Ishikawa (cell line): ENCODE measurements around the gene PCED1A.

Source experiments
- CEBPB ChIP-seq: IDR thresholded peaks from 2 replicates; pipeline ENCODE4 v1.6.1; 2012
- CREB1 ChIP-seq: IDR thresholded peaks from 2 replicates; pipeline ENCODE4 v1.6.1; 2012; ENCODE audit warnings: low read depth
- EGR1 ChIP-seq: IDR thresholded peaks from 2 replicates; pipeline ENCODE4 v1.6.1; 2012
- EP300 ChIP-seq: IDR thresholded peaks from 2 replicates; pipeline ENCODE4 v1.6.1; 2012; ENCODE audit warnings: borderline replicate concordance
- FOXM1 ChIP-seq: IDR thresholded peaks from 2 replicates; pipeline ENCODE4 v1.6.1; 2012; ENCODE audit warnings: low read depth, borderline replicate concordance
- NFIC ChIP-seq: IDR thresholded peaks from 2 replicates; pipeline ENCODE4 v1.6.1; 2012
- RAD21 ChIP-seq: IDR thresholded peaks from 2 replicates; pipeline ENCODE4 v1.6.1; 2012; ENCODE audit warnings: low read depth
- TAF1 ChIP-seq: IDR thresholded peaks from 2 replicates; pipeline ENCODE4 v1.6.1; 2012; ENCODE audit warnings: low read depth, mild to moderate bottlenecking
- TCF12 ChIP-seq: IDR thresholded peaks from 2 replicates; pipeline ENCODE4 v1.6.1; 2012; ENCODE audit warnings: low read depth
- TEAD4 ChIP-seq: IDR thresholded peaks from 2 replicates; pipeline ENCODE4 v1.6.1; 2012
- YY1 ChIP-seq: IDR thresholded peaks from 2 replicates; pipeline ENCODE4 v1.6.1; 2012; ENCODE audit warnings: low read depth
- ZBTB7A ChIP-seq: IDR thresholded peaks from 2 replicates; pipeline ENCODE4 v1.6.1; 2012; ENCODE audit warnings: low read depth
- TF ChIP-seq, protein P1 (sequence below): IDR thresholded peaks from 2 replicates; pipeline ENCODE4 v1.6.1; 2012; ENCODE audit warnings: low read depth, mild to moderate bottlenecking
- TF ChIP-seq, protein P2 (sequence below): IDR thresholded peaks from 2 replicates; pipeline ENCODE4 v1.6.1; 2012
- TF ChIP-seq, protein P3 (sequence below): IDR thresholded peaks from 2 replicates; pipeline ENCODE4 v1.6.1; 2012

Gene PCED1A

DNA sequence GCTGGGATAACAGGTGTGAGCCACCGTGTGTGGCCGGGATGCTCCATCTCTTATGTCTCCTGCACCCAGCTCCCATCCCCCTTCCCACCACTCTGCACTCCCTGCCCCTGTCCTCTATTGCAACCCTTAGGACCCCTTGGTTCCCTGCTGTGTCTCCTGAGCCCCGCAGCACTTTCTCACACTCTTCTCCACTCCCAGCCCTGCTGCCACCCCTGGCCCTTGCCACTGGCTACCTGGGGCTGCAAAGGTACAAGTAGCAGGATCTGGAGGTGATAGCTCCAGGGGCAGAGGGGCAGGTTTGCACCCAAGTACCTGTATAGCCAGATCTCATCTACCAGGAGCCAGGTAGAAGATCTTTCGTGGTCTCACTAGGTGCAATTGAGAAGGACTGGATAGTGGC lies 33.4 kb downstream of the PCED1A start:
- TF ChIP-seq ZBTB7A (no peak), EP300 (no peak), EGR1 (no peak), TEAD4 (no peak), NFIC (no peak), TAF1 (no peak), CEBPB (no peak), TCF12 (no peak), CREB1 (no peak), FOXM1 (no peak), RAD21 (no peak), YY1 (no peak)
- TF ChIP-seq, protein P1, sequence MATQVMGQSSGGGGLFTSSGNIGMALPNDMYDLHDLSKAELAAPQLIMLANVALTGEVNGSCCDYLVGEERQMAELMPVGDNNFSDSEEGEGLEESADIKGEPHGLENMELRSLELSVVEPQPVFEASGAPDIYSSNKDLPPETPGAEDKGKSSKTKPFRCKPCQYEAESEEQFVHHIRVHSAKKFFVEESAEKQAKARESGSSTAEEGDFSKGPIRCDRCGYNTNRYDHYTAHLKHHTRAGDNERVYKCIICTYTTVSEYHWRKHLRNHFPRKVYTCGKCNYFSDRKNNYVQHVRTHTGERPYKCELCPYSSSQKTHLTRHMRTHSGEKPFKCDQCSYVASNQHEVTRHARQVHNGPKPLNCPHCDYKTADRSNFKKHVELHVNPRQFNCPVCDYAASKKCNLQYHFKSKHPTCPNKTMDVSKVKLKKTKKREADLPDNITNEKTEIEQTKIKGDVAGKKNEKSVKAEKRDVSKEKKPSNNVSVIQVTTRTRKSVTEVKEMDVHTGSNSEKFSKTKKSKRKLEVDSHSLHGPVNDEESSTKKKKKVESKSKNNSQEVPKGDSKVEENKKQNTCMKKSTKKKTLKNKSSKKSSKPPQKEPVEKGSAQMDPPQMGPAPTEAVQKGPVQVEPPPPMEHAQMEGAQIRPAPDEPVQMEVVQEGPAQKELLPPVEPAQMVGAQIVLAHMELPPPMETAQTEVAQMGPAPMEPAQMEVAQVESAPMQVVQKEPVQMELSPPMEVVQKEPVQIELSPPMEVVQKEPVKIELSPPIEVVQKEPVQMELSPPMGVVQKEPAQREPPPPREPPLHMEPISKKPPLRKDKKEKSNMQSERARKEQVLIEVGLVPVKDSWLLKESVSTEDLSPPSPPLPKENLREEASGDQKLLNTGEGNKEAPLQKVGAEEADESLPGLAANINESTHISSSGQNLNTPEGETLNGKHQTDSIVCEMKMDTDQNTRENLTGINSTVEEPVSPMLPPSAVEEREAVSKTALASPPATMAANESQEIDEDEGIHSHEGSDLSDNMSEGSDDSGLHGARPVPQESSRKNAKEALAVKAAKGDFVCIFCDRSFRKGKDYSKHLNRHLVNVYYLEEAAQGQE, result no peak
- TF ChIP-seq, protein P2, sequence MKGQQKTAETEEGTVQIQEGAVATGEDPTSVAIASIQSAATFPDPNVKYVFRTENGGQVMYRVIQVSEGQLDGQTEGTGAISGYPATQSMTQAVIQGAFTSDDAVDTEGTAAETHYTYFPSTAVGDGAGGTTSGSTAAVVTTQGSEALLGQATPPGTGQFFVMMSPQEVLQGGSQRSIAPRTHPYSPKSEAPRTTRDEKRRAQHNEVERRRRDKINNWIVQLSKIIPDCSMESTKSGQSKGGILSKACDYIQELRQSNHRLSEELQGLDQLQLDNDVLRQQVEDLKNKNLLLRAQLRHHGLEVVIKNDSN, result no peak
- TF ChIP-seq, protein P3, sequence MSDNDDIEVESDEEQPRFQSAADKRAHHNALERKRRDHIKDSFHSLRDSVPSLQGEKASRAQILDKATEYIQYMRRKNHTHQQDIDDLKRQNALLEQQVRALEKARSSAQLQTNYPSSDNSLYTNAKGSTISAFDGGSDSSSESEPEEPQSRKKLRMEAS, result no peak

DNA sequence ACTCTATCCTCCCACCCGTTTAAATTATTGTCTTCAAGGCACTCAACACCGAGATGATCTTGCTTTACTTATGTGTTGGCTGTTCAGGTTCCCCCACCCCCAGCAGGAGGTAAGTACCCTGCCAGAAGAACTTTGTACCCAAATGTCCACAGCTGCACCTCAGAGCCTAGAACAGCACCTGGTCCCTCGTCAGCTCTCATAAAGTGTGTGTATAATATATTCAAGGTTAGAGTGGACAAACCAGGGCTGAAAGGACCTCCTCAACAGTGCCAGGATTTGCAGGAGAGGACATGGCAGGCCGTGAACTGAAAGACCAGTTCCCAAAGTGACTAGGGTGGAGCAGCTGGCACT lies 34.1 kb downstream of the PCED1A start:
- no peak for TF ChIP-seq TEAD4
- no peak for TF ChIP-seq CREB1
- TF ChIP-seq YY1, result no peak
- no peak for TF ChIP-seq TCF12
- no peak for TF ChIP-seq RAD21

DNA sequence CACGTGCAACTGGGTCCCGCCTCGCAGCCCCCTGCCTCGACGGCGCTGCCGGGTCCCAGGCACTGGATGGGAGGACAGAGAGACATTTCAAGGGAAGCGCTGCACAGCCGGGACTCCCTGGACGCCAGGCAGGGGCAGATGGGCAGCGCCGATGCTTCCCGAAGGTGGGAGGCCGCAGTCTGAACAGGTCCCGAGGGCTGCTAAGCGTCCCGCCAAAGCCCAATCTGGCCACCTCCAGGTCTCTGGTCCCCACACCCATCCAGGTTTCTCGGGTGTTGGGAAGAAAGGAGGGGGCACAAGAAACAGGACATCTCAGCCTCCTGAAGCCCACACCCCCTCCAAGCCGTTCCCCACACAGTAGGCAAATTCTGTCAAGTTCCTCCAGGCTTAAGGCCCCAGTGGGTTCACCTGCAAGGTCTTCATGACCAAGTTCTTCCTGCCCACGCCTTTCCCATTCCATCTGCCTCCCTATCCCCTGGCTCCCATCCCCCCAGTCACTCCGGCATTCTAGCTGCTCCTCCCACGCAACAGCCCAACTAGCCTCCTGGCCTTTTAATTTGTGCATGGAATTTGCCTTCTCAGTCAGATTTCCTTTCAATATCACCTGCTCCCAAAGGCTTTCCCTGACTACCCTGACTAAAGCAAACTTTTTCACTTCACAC lies 34.6 kb downstream of the PCED1A start:
- TF ChIP-seq FOXM1, result no peak
- TF ChIP-seq NFIC, result no peak
- TF ChIP-seq CREB1, result no peak
- no peak for TF ChIP-seq TCF12
- no peak for TF ChIP-seq EP300
- TF ChIP-seq, protein P1, result no peak
- peak; percentile 81 for TF ChIP-seq EGR1

DNA sequence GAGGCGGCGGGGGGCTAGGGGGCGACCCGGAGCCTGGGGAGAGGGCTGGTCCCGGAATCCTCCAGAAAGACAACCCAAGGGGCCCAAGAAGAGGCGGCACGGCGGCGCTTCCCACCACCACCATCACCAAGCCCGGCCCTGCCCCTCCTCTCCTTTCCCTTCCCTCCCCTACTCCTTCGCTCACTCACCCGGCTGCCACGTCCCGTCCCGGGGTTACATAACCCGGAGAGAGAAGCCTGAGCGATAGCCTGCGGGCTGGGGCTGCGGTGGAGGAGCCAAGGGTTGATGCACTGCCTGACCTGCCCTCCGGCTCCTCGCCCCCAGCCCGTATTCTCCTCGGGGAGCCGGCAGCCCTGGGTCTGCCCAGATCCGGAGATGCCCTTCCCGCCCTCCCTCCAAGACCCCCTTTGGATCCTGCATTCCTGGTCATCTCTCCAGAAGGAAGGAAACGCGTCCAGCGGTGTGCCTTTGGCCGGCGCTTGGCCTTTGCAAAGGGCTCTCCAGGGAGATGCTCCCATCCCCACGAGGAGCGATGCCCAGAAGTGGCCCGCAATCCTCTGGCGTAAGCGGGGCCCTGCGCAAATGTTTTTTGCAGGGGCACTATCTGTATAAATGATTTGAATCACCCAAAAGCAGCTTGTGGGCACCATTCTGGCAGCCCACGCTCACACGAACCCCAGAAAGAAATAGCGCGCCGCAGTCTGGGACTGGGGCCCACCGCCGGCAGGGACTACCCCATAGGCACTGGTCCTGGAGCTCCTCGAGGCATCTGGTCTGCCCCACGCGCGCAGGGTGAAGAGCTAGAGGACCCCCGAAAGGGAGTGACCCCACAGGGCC lies 35.4 kb downstream of the PCED1A start:
- TF ChIP-seq, protein P1, result no peak
- TF ChIP-seq TEAD4 (no peak), YY1 (no peak), NFIC (no peak), CEBPB (no peak), EP300 (no peak)
- TF ChIP-seq, protein P2, result no peak
